OCI-LY7 (cell line): ENCODE data around the gene MIEF1. TPM values are rescaled to one million over a fixed set of nuclear protein-coding genes. Genes with fewer than 3 reads are reported as not detected.

ENCODE experiments used
- BruUV-seq: library from RNA; stranded (reverse); fragments of 400-500 nt; replicated peaks from 2 replicates; lab custom pipeline; 2021; lab: Mats Ljungman, UMichigan
- CTCF ChIA-PET: fragments of 300-600 bp; sonication (Branson Sonifier 250); formaldehyde crosslinking; loops from one replicate; lab custom pipeline; 2022; ENCODE audit warnings: antibody characterized with exemption; ENCODE audit not compliant: unreplicated experiment; lab: Charles Lee
- POLR2A ChIA-PET: fragments of 300-600 bp; sonication (Branson Sonifier 250); formaldehyde crosslinking; loops from one replicate; lab custom pipeline; 2022; ENCODE audit warnings: antibody characterized with exemption; lab: Charles Lee
- DNase-seq: peaks from one replicate; pipeline ENCODE4 v3.0.0-alpha.2; 2015; ENCODE audit warnings: low spot score
- H2AFZ ChIP-seq: fragments of 200-600 bp; sonication (generic), shearing (Covaris generic); 2 replicates; pipeline ENCODE4 v1.6.1; 2014; ENCODE audit warnings: mild to moderate bottlenecking, antibody characterized with exemption, low read length, moderate library complexity
- H3K27ac ChIP-seq: fragments of 200-600 bp; sonication (generic); 2 replicates; pipeline ENCODE4 v1.5.1; 2014; ENCODE audit warnings: mixed run types, low read depth, mild to moderate bottlenecking, moderate library complexity, low read length, inconsistent platforms; ENCODE audit not compliant: poor library complexity, severe bottlenecking
- H3K36me3 ChIP-seq: fragments of 200-600 bp; sonication (generic); 2 replicates; pipeline ENCODE4 v1.6.1; 2014; ENCODE audit warnings: mild to moderate bottlenecking, antibody characterized with exemption, low read length, moderate library complexity, mixed read lengths; ENCODE audit not compliant: insufficient read depth
- H3K4me1 ChIP-seq: fragments of 200-600 bp; sonication (generic); 2 replicates; pipeline ENCODE4 v1.5.1; 2014; ENCODE audit warnings: mild to moderate bottlenecking, low read length; ENCODE audit not compliant: insufficient read depth, poor library complexity, severe bottlenecking
- H3K4me2 ChIP-seq: fragments of 200-600 bp; sonication (generic); 2 replicates; pipeline ENCODE4 v1.6.1; 2014; ENCODE audit warnings: mild to moderate bottlenecking, low read length
- H3K4me3 ChIP-seq: fragments of 200-600 bp; sonication (generic); 2 replicates; pipeline ENCODE4 v1.5.1; 2014; ENCODE audit warnings: mild to moderate bottlenecking, low read depth, low read length; ENCODE audit not compliant: poor library complexity, severe bottlenecking
- H3K79me2 ChIP-seq: fragments of 200-600 bp; sonication (generic); 2 replicates; pipeline ENCODE4 v1.6.1; 2016; ENCODE audit warnings: low read depth, mild to moderate bottlenecking, low read length, moderate library complexity, mixed read lengths; ENCODE audit not compliant: insufficient read depth
- H3K9me2 ChIP-seq: fragments of 200-600 bp; sonication (generic); 2 replicates; pipeline ENCODE4 v1.6.1; 2016; ENCODE audit warnings: mild to moderate bottlenecking, low read length, mixed read lengths; ENCODE audit not compliant: insufficient read depth
- H3K9me3 ChIP-seq: fragments of 200-600 bp; sonication (generic); 2 replicates; pipeline ENCODE4 v1.6.1; 2014; ENCODE audit warnings: mild to moderate bottlenecking, mixed run types, low read length, mixed read lengths
- H4K20me1 ChIP-seq: fragments of 200-600 bp; sonication (generic); 2 replicates; pipeline ENCODE4 v1.6.1; 2014; ENCODE audit warnings: mild to moderate bottlenecking, antibody characterized with exemption, low read length, moderate library complexity, mixed read lengths; ENCODE audit not compliant: insufficient read depth
- EZH2phosphoT487 ChIP-seq: fragments of 200-600 bp; sonication (generic); IDR thresholded peaks from 2 replicates; pipeline ENCODE4 v1.6.1; 2018; ENCODE audit warnings: low read depth, borderline replicate concordance, mild to moderate bottlenecking, mixed run types, antibody characterized with exemption, low read length, moderate library complexity, mixed read lengths
- intact Hi-C: fragments of 100-400 bp; cut with micrococcal nuclease; formaldehyde crosslinking; loops from one replicate; pipeline ENCODE4 v1.10.0; 2022; ENCODE audit not compliant: unreplicated experiment
- total RNA-seq, 2 experiments: library from RNA; depleted of rRNA in 1 of 2; stranded (reverse); fragments of >200 nt in 1 of 2; shearing (Covaris generic) in 1 of 2; gene quantifications; 2 replicates each; pipeline ENCODE4 v1.2.3, GENCODE V29; 2014 to 2022
- TF ChIP-seq, protein P1 (sequence below): fragments of 200-600 bp; sonication (generic); conservative IDR thresholded peaks from 2 replicates; pipeline ENCODE4 v1.5.1; 2014; ENCODE audit warnings: mild to moderate bottlenecking, antibody characterized with exemption, low read length, moderate library complexity, mixed read lengths

Gene MIEF1
- total RNA-seq, 2 experiments from 2014 or later = 32.5 to 55.0 TPM

DNA sequence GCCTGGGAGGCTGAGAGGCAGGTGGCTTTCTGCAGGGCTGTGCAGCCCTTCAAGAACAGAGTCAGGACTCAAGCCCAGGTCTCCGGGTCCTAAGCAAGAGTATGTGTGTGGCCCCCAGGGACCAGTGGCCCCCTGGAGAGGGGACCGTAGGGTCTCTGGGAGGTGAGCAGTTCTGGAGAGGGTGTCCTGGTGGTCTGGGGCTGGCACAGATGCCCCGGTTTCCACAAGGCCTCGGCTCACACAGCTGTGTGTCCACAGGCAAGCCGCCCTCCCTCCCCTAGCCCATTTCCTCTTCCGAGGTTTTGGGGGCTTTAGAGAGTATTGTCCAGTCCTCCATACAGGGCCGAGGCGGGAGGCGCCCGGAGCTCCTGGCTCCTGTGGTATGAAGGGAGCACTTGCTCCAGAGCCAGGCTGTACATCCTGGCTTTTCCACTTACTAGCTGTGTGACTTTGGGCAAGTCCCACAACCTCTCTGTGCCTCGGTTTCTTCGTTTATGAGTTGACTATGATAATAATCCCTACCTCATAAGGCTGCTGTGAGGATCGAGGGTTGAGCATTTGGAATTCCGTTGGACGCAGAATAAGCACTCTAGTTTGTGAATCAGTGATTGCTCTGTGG lies 33.9 kb downstream of the MIEF1 start:
- H3K79me2 ChIP-seq = peaks cover 15% of the 10 kb centered on the region
- CTCF ChIA-PET = no interaction called here
- H3K4me1 ChIP-seq = peaks cover 24% of the 10 kb centered on the region
- H3K9me3 ChIP-seq = no peaks in the 10 kb centered on the region
- TF ChIP-seq, protein P1, sequence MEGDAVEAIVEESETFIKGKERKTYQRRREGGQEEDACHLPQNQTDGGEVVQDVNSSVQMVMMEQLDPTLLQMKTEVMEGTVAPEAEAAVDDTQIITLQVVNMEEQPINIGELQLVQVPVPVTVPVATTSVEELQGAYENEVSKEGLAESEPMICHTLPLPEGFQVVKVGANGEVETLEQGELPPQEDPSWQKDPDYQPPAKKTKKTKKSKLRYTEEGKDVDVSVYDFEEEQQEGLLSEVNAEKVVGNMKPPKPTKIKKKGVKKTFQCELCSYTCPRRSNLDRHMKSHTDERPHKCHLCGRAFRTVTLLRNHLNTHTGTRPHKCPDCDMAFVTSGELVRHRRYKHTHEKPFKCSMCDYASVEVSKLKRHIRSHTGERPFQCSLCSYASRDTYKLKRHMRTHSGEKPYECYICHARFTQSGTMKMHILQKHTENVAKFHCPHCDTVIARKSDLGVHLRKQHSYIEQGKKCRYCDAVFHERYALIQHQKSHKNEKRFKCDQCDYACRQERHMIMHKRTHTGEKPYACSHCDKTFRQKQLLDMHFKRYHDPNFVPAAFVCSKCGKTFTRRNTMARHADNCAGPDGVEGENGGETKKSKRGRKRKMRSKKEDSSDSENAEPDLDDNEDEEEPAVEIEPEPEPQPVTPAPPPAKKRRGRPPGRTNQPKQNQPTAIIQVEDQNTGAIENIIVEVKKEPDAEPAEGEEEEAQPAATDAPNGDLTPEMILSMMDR = no peak
- peaks cover 2% of the 10 kb centered on the region; the same call in 1 of the 2 replicates for H4K20me1 ChIP-seq
- H3K36me3 ChIP-seq = peaks cover 8% of the 10 kb centered on the region
- H2AFZ ChIP-seq = no peak overlapping the region
- no peak for DNase-seq
- H3K9me2 ChIP-seq = no peaks in the 10 kb centered on the region
- no peak overlapping the region for H3K27ac ChIP-seq
- H3K4me2 ChIP-seq = no peak overlapping the region
- intact Hi-C loops = loop anchor here (10.0 kb wide), 2 partner anchors 409 to 639 kb away; partner anchors contain the start of gene TNRC6B
- no peak overlapping the region for H3K4me3 ChIP-seq
- POLR2A ChIA-PET = no interaction called here
- BruUV-seq = no TSS peak

DNA sequence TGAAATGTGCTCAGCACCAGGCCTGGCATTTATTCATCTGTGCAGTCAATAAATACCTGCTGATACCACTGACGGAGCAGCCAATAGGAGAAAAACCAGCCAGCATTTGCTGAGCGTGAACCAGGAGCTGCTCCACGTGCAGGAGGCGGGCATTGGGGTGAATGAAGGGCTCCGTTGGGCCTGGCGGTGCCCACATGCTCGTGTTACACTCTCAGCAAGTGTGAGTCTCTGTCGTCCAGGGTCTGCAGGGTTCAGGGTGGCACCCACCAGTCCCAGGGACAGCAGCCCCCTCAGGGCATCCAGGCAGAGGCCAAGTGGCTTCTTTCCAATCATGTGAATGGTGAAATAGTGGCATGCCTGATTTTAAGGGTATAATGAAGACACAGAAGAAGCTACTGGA lies 34.6 kb downstream of the MIEF1 start:
- Histone ChIP-seq H3K79me2 (peaks cover 7% of the 10 kb centered on the region), H3K9me3 (no peaks in the 10 kb centered on the region), H4K20me1 (no peaks in the 10 kb centered on the region; the same call in 1 of the 2 replicates), H3K27ac (no peak overlapping the region), H3K36me3 (peaks cover under 1% of the 10 kb centered on the region; the same call in 1 of the 2 replicates), H3K4me2 (no peak overlapping the region), H2AFZ (no peak overlapping the region), H3K4me1 (peaks cover 16% of the 10 kb centered on the region), H3K4me3 (no peak overlapping the region), H3K9me2 (no peaks in the 10 kb centered on the region)
- TF ChIP-seq, protein P1 = no peak
- no peak for TF ChIP-seq EZH2phosphoT487
- no TSS peak for BruUV-seq
- DNase-seq = no peak
- intact Hi-C loops = loop anchor here (10.0 kb wide), 2 partner anchors 408 to 638 kb away; partner anchors contain the start of gene TNRC6B
- ChIA-PET CTCF (no interaction called here), POLR2A (no interaction called here)

DNA sequence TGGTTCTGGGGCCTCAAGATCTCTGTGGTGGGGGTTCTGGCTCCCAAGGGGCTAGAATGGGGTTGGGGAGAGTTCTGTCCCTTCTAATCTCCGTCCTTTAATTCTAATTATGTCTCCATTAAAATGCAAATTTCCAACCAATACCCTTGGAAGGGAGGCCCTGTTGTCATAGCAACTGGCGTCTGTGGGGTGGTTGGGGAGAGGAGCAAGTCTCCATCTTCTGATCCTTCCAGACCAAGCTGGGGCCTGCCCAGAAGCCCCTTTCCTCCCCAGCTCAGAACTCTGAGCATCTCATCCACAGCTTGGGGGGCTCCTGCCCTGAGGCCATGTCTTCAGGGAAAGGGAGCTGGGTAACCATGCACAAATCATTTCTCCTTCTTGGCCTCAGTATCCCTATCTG lies 35.9 kb downstream of the MIEF1 start:
- H3K9me3 ChIP-seq = no peaks in the 10 kb centered on the region
- intact Hi-C loops = loop anchor here (10.0 kb wide), 2 partner anchors 407 to 637 kb away; partner anchors contain the start of gene TNRC6B
- no peak for DNase-seq
- POLR2A ChIA-PET = no interaction called here
- H3K36me3 ChIP-seq = no peaks in the 10 kb centered on the region
- H3K27ac ChIP-seq = no peak overlapping the region
- peaks cover 14% of the 10 kb centered on the region for H3K4me1 ChIP-seq
- no peaks in the 10 kb centered on the region for H3K9me2 ChIP-seq
- no peaks in the 10 kb centered on the region for H3K79me2 ChIP-seq
- no peak for TF ChIP-seq EZH2phosphoT487
- H3K4me2 ChIP-seq = no peak overlapping the region
- no peak overlapping the region for H2AFZ ChIP-seq
- H3K4me3 ChIP-seq = no peak overlapping the region
- CTCF ChIA-PET = no interaction called here
- BruUV-seq = no TSS peak
- no peaks in the 10 kb centered on the region for H4K20me1 ChIP-seq
